GM06990 (cell line): ENCODE results near the gene PTH1R.

Experiments
- DNase-seq: peaks from one replicate; pipeline ENCODE4 v3.0.0-alpha.2; 2011; ENCODE audit not compliant: insufficient read length; ENCODE audit errors: extremely low read depth
- H3K27me3 ChIP-seq: replicated peaks from 2 replicates; pipeline ENCODE4 v1.6.0; 2011; ENCODE audit warnings: low read length; ENCODE audit not compliant: control insufficient read depth, insufficient read depth
- H3K36me3 ChIP-seq: 2 replicates; pipeline ENCODE4 v1.5.1; 2011; ENCODE audit warnings: low read length; ENCODE audit not compliant: control insufficient read depth, insufficient read depth
- H3K4me3 ChIP-seq: replicated peaks from 2 replicates; pipeline ENCODE4 v1.5.1; 2011; ENCODE audit warnings: low read depth, mild to moderate bottlenecking, control low read depth, low read length
- CTCF ChIP-seq: IDR thresholded peaks from 2 replicates; pipeline ENCODE4 v1.5.1; 2011; ENCODE audit warnings: low read length, control low read depth, mild to moderate bottlenecking, inconsistent platforms; ENCODE audit not compliant: insufficient read depth, poor library complexity, severe bottlenecking

PTH1R gene

GRCh38 chr3:46890132-46890531 lies 12.6 kb downstream of the PTH1R start:
- Histone ChIP-seq H3K36me3 (no peaks in the 10 kb centered on the region), H3K27me3 (peaks cover 3% of the 10 kb centered on the region), H3K4me3 (no peak overlapping the region)
- no peak for DNase-seq
- TF ChIP-seq CTCF, result no peak

- Histone ChIP-seq H3K4me3 (no peak overlapping the region), H3K27me3 (peaks cover 3% of the 10 kb centered on the region), H3K36me3 (no peaks in the 10 kb centered on the region)
- DNase-seq, result no peak
- TF ChIP-seq CTCF, result no peak
These were observed 13.6 kb downstream of the PTH1R start for GRCh38 chr3:46891132-46891531.

- DNase-seq, result no peak
- Histone ChIP-seq H3K36me3 (no peaks in the 10 kb centered on the region), H3K27me3 (peaks cover 3% of the 10 kb centered on the region), H3K4me3 (no peak overlapping the region)
- TF ChIP-seq CTCF, result no peak
These were observed 15.0 kb downstream of the PTH1R start for GRCh38 chr3:46892285-46893145.

GRCh38 chr3:46893146-46893748 lies 15.7 kb downstream of the PTH1R start:
- Histone ChIP-seq H3K36me3 (no peaks in the 10 kb centered on the region), H3K4me3 (no peak overlapping the region), H3K27me3 (peaks cover 3% of the 10 kb centered on the region)
- TF ChIP-seq CTCF, result no peak
- DNase-seq, result no peak

- Histone ChIP-seq H3K27me3 (peaks cover 3% of the 10 kb centered on the region), H3K36me3 (no peaks in the 10 kb centered on the region), H3K4me3 (no peak overlapping the region)
- no peak for TF ChIP-seq CTCF
- no peak for DNase-seq
These were observed 16.2 kb downstream of the PTH1R start for GRCh38 chr3:46893763-46894162.
